GM23248 (cell line): ENCODE measurements around the gene DDAH1. TPM values are rescaled to one million over a fixed set of nuclear protein-coding genes. Genes with fewer than 3 reads are reported as not detected.
A peak's percentile ranks its signal among the peaks of the same experiment; 100 is the strongest.

Experiments used
- DNase-seq: peaks from one replicate; pipeline ENCODE4 v3.0.0-alpha.2; 2015
- H2AFZ ChIP-seq: fragments of 200-600 bp; sonication (generic); 2 replicates; pipeline ENCODE4 v1.6.1; 2016; ENCODE audit warnings: antibody characterized with exemption
- H3F3A ChIP-seq: fragments of 200-600 bp; sonication (generic); 2 replicates; pipeline ENCODE4 v1.6.1; 2016; ENCODE audit warnings: mild to moderate bottlenecking, antibody characterized with exemption, mixed run types; ENCODE audit not compliant: insufficient read depth
- H3K27ac ChIP-seq: fragments of 200-600 bp; sonication (generic); 2 replicates; pipeline ENCODE4 v1.5.1; 2016; ENCODE audit warnings: mild to moderate bottlenecking
- H3K27me3 ChIP-seq: fragments of 200-600 bp; sonication (generic); replicated peaks from 2 replicates; pipeline ENCODE4 v1.6.1; 2016; ENCODE audit warnings: mild to moderate bottlenecking; ENCODE audit not compliant: insufficient read depth
- H3K36me3 ChIP-seq: fragments of 200-600 bp; sonication (generic); 2 replicates; pipeline ENCODE4 v1.6.1; 2016; ENCODE audit warnings: low read depth, mild to moderate bottlenecking
- H3K4me1 ChIP-seq: fragments of 200-600 bp; sonication (generic); 2 replicates; pipeline ENCODE4 v1.6.1; 2016; ENCODE audit warnings: mild to moderate bottlenecking; ENCODE audit not compliant: insufficient read depth
- H3K4me2 ChIP-seq: fragments of 200-600 bp; sonication (generic); one replicate; pipeline ENCODE4 v1.6.1; 2016; ENCODE audit warnings: mild to moderate bottlenecking; ENCODE audit not compliant: unreplicated experiment
- H3K4me3 ChIP-seq: fragments of 200-600 bp; sonication (generic); 2 replicates; pipeline ENCODE4 v1.5.1; 2016; ENCODE audit warnings: mild to moderate bottlenecking
- H3K79me2 ChIP-seq: fragments of 200-600 bp; sonication (generic); 2 replicates; pipeline ENCODE4 v1.6.1; 2016; ENCODE audit warnings: mild to moderate bottlenecking; ENCODE audit not compliant: insufficient read depth
- H3K9ac ChIP-seq: fragments of 200-600 bp; sonication (generic); 2 replicates; pipeline ENCODE4 v1.6.1; 2016; ENCODE audit warnings: mild to moderate bottlenecking
- H3K9me2 ChIP-seq: fragments of 200-600 bp; sonication (generic); 2 replicates; pipeline ENCODE4 v1.6.1; 2016; ENCODE audit warnings: mixed run types, mild to moderate bottlenecking, moderate library complexity; ENCODE audit not compliant: insufficient read depth
- H3K9me3 ChIP-seq: fragments of 200-600 bp; sonication (generic); one replicate; pipeline ENCODE4 v1.6.1; 2017; ENCODE audit warnings: low read depth
- H4K20me1 ChIP-seq: fragments of 200-600 bp; sonication (generic); 2 replicates; pipeline ENCODE4 v1.6.0; 2016; ENCODE audit not compliant: insufficient read depth
- EZH2 ChIP-seq: fragments of 200-600 bp; sonication (generic); IDR thresholded peaks from 2 replicates; pipeline ENCODE4 v1.6.1; 2018; ENCODE audit warnings: antibody characterized with exemption, mild to moderate bottlenecking; ENCODE audit not compliant: insufficient read depth, poor library complexity, severe bottlenecking
- EZH2phosphoT487 ChIP-seq: fragments of 200-600 bp; sonication (generic); IDR thresholded peaks from 2 replicates; pipeline ENCODE4 v1.6.1; 2018; ENCODE audit warnings: antibody characterized with exemption, moderate library complexity, mild to moderate bottlenecking, low read depth; ENCODE audit not compliant: insufficient read depth
- WGBS, 2 experiments: methylation state at CpG; one replicate each; pipeline ENCODE4 v1.1.6; 2015 to 2017; ENCODE audit warnings: low lambda C conversion rate in 2 of 2, low coverage in 1 of 2; ENCODE audit errors: missing lambda C conversion rate in 2 of 2; 5-methylcytosine and 5-hydroxymethylcytosine counted together
- in situ Hi-C: fragments of 300-500 bp; cut with MboI; formaldehyde crosslinking; loops from 2 replicates; pipeline ENCODE4 v1.15.0; 2020
- polyA plus RNA-seq: library from polyadenylated mRNA; unstranded; fragments of >200 nt; fragmentation: Nextera tagmentation; extraction: Ambion mirVana; gene quantifications from 2 replicates; pipeline ENCODE4 v1.2.1, GENCODE V29; 2016
- total RNA-seq: library from RNA; depleted of rRNA; stranded (reverse); fragments of >200 nt; shearing (Covaris generic); gene quantifications from 2 replicates; pipeline ENCODE4 v1.2.3, GENCODE V29; 2014

DDAH1 gene
- total and polyA plus RNA-seq, 2 experiments from 2014 or later, result 168 to 238 TPM

GRCh38 chr1:85320371-85321131 is 144.4 kb downstream of the DDAH1 start:
- no peaks in the 10 kb centered on the region for H3K9me3 ChIP-seq
- TF ChIP-seq EZH2phosphoT487, result no peak
- TF ChIP-seq EZH2, result no peak
- no peaks in the 10 kb centered on the region for H3K27me3 ChIP-seq
- DNase-seq, result peak; percentile 87
- WGBS, 2 experiments, result 39 to 44% methylated on average over 2 of the region's 2 CpGs
- H3K9ac ChIP-seq, result peak overlapping the region; percentile 81
- no peak overlapping the region for H2AFZ ChIP-seq
- H3K36me3 ChIP-seq, result peaks cover 25% of the 10 kb centered on the region
- H3K79me2 ChIP-seq, result peaks cover 70% of the 10 kb centered on the region
- H3F3A ChIP-seq, result peaks cover 96% of the 10 kb centered on the region
- peak overlapping the region; percentile 81 for H3K4me2 ChIP-seq
- no peaks in the 10 kb centered on the region for H4K20me1 ChIP-seq
- peak overlapping the region; percentile 40; the same call in 1 of the 2 replicates for H3K4me3 ChIP-seq
- no peaks in the 10 kb centered on the region for H3K9me2 ChIP-seq
- H3K4me1 ChIP-seq, result peaks cover 84% of the 10 kb centered on the region
- in situ Hi-C loops, result no loop called here
- H3K27ac ChIP-seq, result peak overlapping the region; percentile 99

- H3K4me2 ChIP-seq, result peak overlapping the region; percentile 81
Observed at GRCh38 chr1:85319931-85320330, 145.0 kb downstream of the DDAH1 start.

DNA sequence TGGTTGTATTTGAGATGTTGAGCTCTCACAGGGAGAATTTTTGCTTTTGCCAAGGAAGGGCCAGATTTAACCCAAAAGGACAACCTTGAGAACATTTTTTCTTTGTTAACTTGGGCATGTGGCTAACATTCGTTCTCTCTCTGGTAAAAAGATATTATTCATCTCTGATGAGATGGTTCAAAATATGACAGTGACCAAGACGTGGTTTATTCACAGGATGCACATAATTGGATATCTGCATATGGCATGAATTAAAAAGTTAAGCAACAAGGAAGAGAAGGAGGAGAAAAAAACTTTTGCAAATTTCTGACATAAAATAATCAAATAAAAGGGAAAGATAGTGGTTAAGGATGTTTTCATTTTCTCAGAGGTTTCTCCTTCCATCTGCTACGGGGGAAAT is 145.5 kb downstream of the DDAH1 start:
- no peaks in the 10 kb centered on the region for H3K9me2 ChIP-seq
- H3K36me3 ChIP-seq, result peaks cover 25% of the 10 kb centered on the region
- H4K20me1 ChIP-seq, result no peaks in the 10 kb centered on the region
- no peaks in the 10 kb centered on the region for H3K9me3 ChIP-seq
- in situ Hi-C loops, result loop anchor here (10.0 kb wide), 1 partner anchor 145 kb away; the partner anchor contains the start of gene DDAH1
- H3F3A ChIP-seq, result peaks cover 96% of the 10 kb centered on the region
- peak overlapping the region; percentile 81 for H3K4me2 ChIP-seq
- peaks cover 90% of the 10 kb centered on the region for H3K4me1 ChIP-seq
- no peak overlapping the region for H2AFZ ChIP-seq
- no peaks in the 10 kb centered on the region for H3K27me3 ChIP-seq
- DNase-seq, result peak; percentile 60
- H3K79me2 ChIP-seq, result peaks cover 59% of the 10 kb centered on the region
- H3K27ac ChIP-seq, result peak overlapping the region; percentile 99
- no peak overlapping the region for H3K4me3 ChIP-seq
- 0 to 1% methylated on average over 3 of the region's 3 CpGs for WGBS, 2 experiments
- TF ChIP-seq EZH2phosphoT487 (no peak), EZH2 (no peak)
- peak overlapping the region; percentile 81 for H3K9ac ChIP-seq

More at GRCh38 chr1:85319931-85320330, 145.0 kb downstream of the DDAH1 start:
- H3F3A ChIP-seq, result peaks cover 96% of the 10 kb centered on the region
- H3K27me3 ChIP-seq, result no peaks in the 10 kb centered on the region
- no peak overlapping the region for H2AFZ ChIP-seq
- peak; percentile 60 for DNase-seq
- H3K36me3 ChIP-seq, result peaks cover 25% of the 10 kb centered on the region
- no peaks in the 10 kb centered on the region for H3K9me2 ChIP-seq
- H3K27ac ChIP-seq, result peak overlapping the region; percentile 99
- H3K79me2 ChIP-seq, result peaks cover 63% of the 10 kb centered on the region
- 26 to 35% methylated on average over 4 of the region's 4 CpGs for WGBS, 2 experiments
- H3K9ac ChIP-seq, result peak overlapping the region; percentile 81
- in situ Hi-C loops, result loop anchor here (10.0 kb wide), 1 partner anchor 145 kb away; the partner anchor contains the start of gene DDAH1
- peaks cover 85% of the 10 kb centered on the region for H3K4me1 ChIP-seq
- H3K4me3 ChIP-seq, result no peak overlapping the region
- H3K9me3 ChIP-seq, result no peaks in the 10 kb centered on the region
- H4K20me1 ChIP-seq, result no peaks in the 10 kb centered on the region
- TF ChIP-seq EZH2 (no peak), EZH2phosphoT487 (no peak)

GRCh38 chr1:85318217-85318616 is 146.7 kb downstream of the DDAH1 start:
- Histone ChIP-seq H3K9me2 (no peaks in the 10 kb centered on the region), H3K79me2 (peaks cover 50% of the 10 kb centered on the region), H3K9me3 (no peaks in the 10 kb centered on the region), H3K4me1 (peaks cover 97% of the 10 kb centered on the region), H3K27me3 (no peaks in the 10 kb centered on the region), H3K27ac (peak overlapping the region; percentile 99), H3K4me2 (peak overlapping the region; percentile 81), H3K9ac (no peak overlapping the region), H3F3A (peaks cover 99% of the 10 kb centered on the region), H2AFZ (no peak overlapping the region), H3K36me3 (peaks cover 25% of the 10 kb centered on the region), H3K4me3 (no peak overlapping the region), H4K20me1 (no peaks in the 10 kb centered on the region)
- DNase-seq, result no peak
- no peak for TF ChIP-seq EZH2
- no peak for TF ChIP-seq EZH2phosphoT487
- in situ Hi-C loops, result loop anchor here (10.0 kb wide), 1 partner anchor 147 kb away; the partner anchor contains the start of gene DDAH1
- WGBS, 2 experiments, result 64 to 67% methylated on average over 1 of the region's 1 CpG
